IMR-90 (cell line): ENCODE data around the gene TENT4B. TPM values are rescaled to one million over a fixed set of nuclear protein-coding genes. Genes with fewer than 3 reads are reported as not detected.

ENCODE experiments used
- ATAC-seq: fragments of 200-7000 bp; cut with Tn5 transposase; 2 replicates; pipeline ENCODE4 v1.9.1; 2020; ENCODE audit warnings: low read depth, mild to moderate bottlenecking, moderate library complexity
- BruUV-seq: library from RNA; stranded (reverse); fragments of 400-500 nt; replicated peaks from 2 replicates; lab custom pipeline; 2021; lab: Mats Ljungman, UMichigan
- CTCF ChIA-PET: fragments of 300-600 bp; formaldehyde crosslinking; extraction: SDS; loops from one replicate; lab custom pipeline; 2021; ENCODE audit warnings: antibody characterized with exemption; lab: Yijun Ruan, JAX
- POLR2A ChIA-PET: fragments of 300-600 bp; sonication (Branson Sonifier 250); formaldehyde crosslinking; loops from one replicate; lab custom pipeline; 2022; ENCODE audit warnings: antibody characterized with exemption; ENCODE audit not compliant: unreplicated experiment; lab: Charles Lee
- DNase-seq: peaks from one replicate; pipeline ENCODE4 v3.0.0; 2013
- H2AFZ ChIP-seq: replicated peaks from 2 replicates; pipeline ENCODE3; 2013; ENCODE audit warnings: low read length, mild to moderate bottlenecking; ENCODE audit not compliant: poor library complexity
- H2AK5ac ChIP-seq: 2 replicates; pipeline ENCODE4 v1.6.1; 2013; ENCODE audit warnings: low read depth, low read length, inconsistent platforms
- H2AK9ac ChIP-seq: replicated peaks from 2 replicates; pipeline ENCODE3; 2013; ENCODE audit warnings: mild to moderate bottlenecking, low read depth, low read length, moderate library complexity; ENCODE audit not compliant: poor library complexity
- H2BK120ac ChIP-seq: 2 replicates; pipeline ENCODE4 v1.6.1; 2013; ENCODE audit warnings: low read depth, low read length, inconsistent platforms
- H2BK15ac ChIP-seq: 3 replicates; pipeline ENCODE4 v1.6.1; 2013; ENCODE audit warnings: low read depth, low read length, inconsistent platforms
- H2BK20ac ChIP-seq: 2 replicates; pipeline ENCODE4 v1.6.1; 2013; ENCODE audit warnings: low read depth, mild to moderate bottlenecking, inconsistent platforms, low read length, moderate library complexity
- H2BK5ac ChIP-seq: 2 replicates; pipeline ENCODE4 v1.6.1; 2013; ENCODE audit warnings: mild to moderate bottlenecking, low read depth, low read length, inconsistent platforms; ENCODE audit not compliant: poor library complexity, severe bottlenecking
- H3K14ac ChIP-seq: replicated peaks from 2 replicates; pipeline ENCODE4 v1.6.1; 2013; ENCODE audit warnings: low read depth, low read length, inconsistent platforms
- H3K18ac ChIP-seq: 2 replicates; pipeline ENCODE4 v1.6.1; 2013; ENCODE audit warnings: low read depth, low read length, control low read depth
- H3K23ac ChIP-seq: 2 replicates; pipeline ENCODE4 v1.6.1; 2013; ENCODE audit warnings: low read depth, low read length, inconsistent platforms
- H3K27ac ChIP-seq: 2 replicates; pipeline ENCODE4 v1.5.1; 2013; ENCODE audit warnings: mild to moderate bottlenecking, control low read depth, low read length; ENCODE audit not compliant: insufficient read depth
- H3K27me3 ChIP-seq: 2 replicates; pipeline ENCODE4 v1.6.1; 2013; ENCODE audit warnings: low read length; ENCODE audit not compliant: control insufficient read depth, insufficient read depth
- H3K36me3 ChIP-seq: 2 replicates; pipeline ENCODE4 v1.6.1; 2013; ENCODE audit warnings: low read length, mixed read lengths; ENCODE audit not compliant: control insufficient read depth, insufficient read depth
- H3K4ac ChIP-seq: 2 replicates; pipeline ENCODE4 v1.6.1; 2013; ENCODE audit warnings: low read depth, low read length, inconsistent platforms
- H3K4me1 ChIP-seq: 2 replicates; pipeline ENCODE4 v1.6.1; 2013; ENCODE audit warnings: low read length, mixed read lengths; ENCODE audit not compliant: control insufficient read depth, insufficient read depth
- H3K4me2 ChIP-seq: 2 replicates; pipeline ENCODE4 v1.6.1; 2013; ENCODE audit warnings: low read depth, mild to moderate bottlenecking, control low read depth, low read length, moderate library complexity
- H3K4me3 ChIP-seq: 2 replicates; pipeline ENCODE4 v1.5.1; 2013; ENCODE audit warnings: low read depth, mild to moderate bottlenecking, control low read depth, low read length, moderate library complexity; ENCODE audit not compliant: insufficient read depth
- H3K56ac ChIP-seq: 2 replicates; pipeline ENCODE4 v1.6.1; 2013; ENCODE audit warnings: low read length, inconsistent platforms; ENCODE audit not compliant: insufficient read depth; ENCODE audit errors: extremely low read depth
- H3K79me1 ChIP-seq, 2 experiments: 2 replicates each; pipeline ENCODE4 v1.6.1; 2013; ENCODE audit warnings: low read length in 2 of 2, inconsistent platforms in 1 of 2, low read depth in 1 of 2
- H3K9ac ChIP-seq: 2 replicates; pipeline ENCODE4 v1.6.1; 2013; ENCODE audit warnings: low read depth, low read length, control low read depth
- H3K9me1 ChIP-seq: 2 replicates; pipeline ENCODE4 v1.6.1; 2013; ENCODE audit warnings: low read length, inconsistent platforms; ENCODE audit not compliant: insufficient read depth
- H3K9me3 ChIP-seq: 2 replicates; pipeline ENCODE4 v1.6.1; 2013; ENCODE audit warnings: low read length; ENCODE audit not compliant: control insufficient read depth, insufficient read depth
- H4K20me1 ChIP-seq: 2 replicates; pipeline ENCODE4 v1.6.1; 2013; ENCODE audit warnings: low read length, inconsistent platforms; ENCODE audit not compliant: insufficient read depth
- H4K5ac ChIP-seq: 2 replicates; pipeline ENCODE4 v1.6.1; 2013; ENCODE audit warnings: mild to moderate bottlenecking, low read depth, low read length, control low read depth
- H4K8ac ChIP-seq, 2 experiments: 2 replicates each; pipeline ENCODE4 v1.6.1; 2013; ENCODE audit warnings: low read depth in 2 of 2, low read length in 2 of 2, control low read depth in 1 of 2, inconsistent platforms in 1 of 2
- H4K91ac ChIP-seq: 2 replicates; pipeline ENCODE4 v1.6.1; 2013; ENCODE audit warnings: low read depth, low read length, inconsistent platforms; ENCODE audit not compliant: insufficient read depth
- BHLHE40 ChIP-seq: fragments of 150-350 bp; IDR thresholded peaks from 2 replicates; pipeline ENCODE4 v1.6.1; 2016; ENCODE audit warnings: mild to moderate bottlenecking, low read depth, low read length
- CEBPB ChIP-seq: IDR thresholded peaks from 2 replicates; pipeline ENCODE4 v1.6.1; 2012; ENCODE audit warnings: low read depth, low read length, improper control_type of control experiment
- FOS ChIP-seq: fragments of 150-350 bp; IDR thresholded peaks from 2 replicates; pipeline ENCODE4 v1.6.1; 2016; ENCODE audit warnings: low read depth, low read length
- MAFK ChIP-seq: IDR thresholded peaks from 2 replicates; pipeline ENCODE4 v1.6.1; 2012; ENCODE audit warnings: low read depth, low read length, improper control_type of control experiment
- MXI1 ChIP-seq: IDR thresholded peaks from 2 replicates; pipeline ENCODE4 v1.6.1; 2012; ENCODE audit warnings: low read depth, mild to moderate bottlenecking, low read length, moderate library complexity, borderline replicate concordance
- NFE2L2 ChIP-seq: fragments of 150-350 bp; IDR thresholded peaks from 2 replicates; pipeline ENCODE4 v1.6.1; 2016; ENCODE audit warnings: low read depth, mild to moderate bottlenecking, low read length
- RAD21 ChIP-seq: IDR thresholded peaks from 2 replicates; pipeline ENCODE4 v1.6.1; 2012; ENCODE audit warnings: low read length, improper control_type of control experiment
- RCOR1 ChIP-seq: IDR thresholded peaks from 2 replicates; pipeline ENCODE4 v1.6.1; 2012; ENCODE audit warnings: mild to moderate bottlenecking, low read length, improper control_type of control experiment; ENCODE audit not compliant: insufficient replicate concordance
- RFX5 ChIP-seq: IDR thresholded peaks from 2 replicates; pipeline ENCODE4 v1.8.0; 2012; ENCODE audit warnings: low read depth, mild to moderate bottlenecking, low read length, moderate library complexity
- SMC3 ChIP-seq: fragments of 150-350 bp; IDR thresholded peaks from 2 replicates; pipeline ENCODE4 v1.6.1; 2016; ENCODE audit warnings: low read depth, mild to moderate bottlenecking, antibody characterized with exemption, low read length, moderate library complexity
- WGBS, 2 experiments: methylation state at CpG; one replicate each; pipeline versions ENCODE4 v1.1.5 to v1.1.7; 2013; ENCODE audit warnings: missing lambda C conversion rate in 2 of 2; ENCODE audit not compliant: insufficient read length in 1 of 2; ENCODE audit errors: extremely low coverage in 2 of 2; 5-methylcytosine and 5-hydroxymethylcytosine counted together
- dilution Hi-C: fragments of 300-500 bp; cut with HindIII; formaldehyde crosslinking; loops from one replicate; pipeline ENCODE4 v1.14.3; 2018; ENCODE audit warnings: low sequenced_read_pairs; ENCODE audit not compliant: unreplicated experiment
- in situ Hi-C: fragments of 300-500 bp; cut with MboI; formaldehyde crosslinking; loops from 3 replicates; pipeline ENCODE4 v1.14.3; 2019; ENCODE audit warnings: low sequenced_read_pairs, inconsistent platforms, mixed read lengths
- intact Hi-C: fragments of 100-400 bp; cut with micrococcal nuclease; formaldehyde crosslinking; loops from 2 replicates; pipeline ENCODE4 v1.10.0; 2022
- polyA plus RNA-seq, 3 experiments: library from polyadenylated mRNA; depleted of rRNA; stranded (reverse); fragments of >200 nt; gene quantifications; 2 replicates each; pipeline ENCODE4 v1.2.3, GENCODE V29; 2012; ENCODE audit warnings: low replicate concordance in 1 of 3
- total RNA-seq: library from RNA; depleted of rRNA; stranded (reverse); fragments of >200 nt; gene quantifications from 2 replicates; pipeline ENCODE4 v1.2.3, GENCODE V29; 2012
- TF ChIP-seq, protein P1 (sequence below): fragments of 150-350 bp; IDR thresholded peaks from 2 replicates; pipeline ENCODE4 v1.6.1; 2016; ENCODE audit warnings: low read depth, mild to moderate bottlenecking, low read length, moderate library complexity, borderline replicate concordance

TENT4B gene
- total and polyA plus RNA-seq, 2 of the 4 experiments (the other 2 are of a cell fraction): 4.1 to 7.0 TPM

DNA sequence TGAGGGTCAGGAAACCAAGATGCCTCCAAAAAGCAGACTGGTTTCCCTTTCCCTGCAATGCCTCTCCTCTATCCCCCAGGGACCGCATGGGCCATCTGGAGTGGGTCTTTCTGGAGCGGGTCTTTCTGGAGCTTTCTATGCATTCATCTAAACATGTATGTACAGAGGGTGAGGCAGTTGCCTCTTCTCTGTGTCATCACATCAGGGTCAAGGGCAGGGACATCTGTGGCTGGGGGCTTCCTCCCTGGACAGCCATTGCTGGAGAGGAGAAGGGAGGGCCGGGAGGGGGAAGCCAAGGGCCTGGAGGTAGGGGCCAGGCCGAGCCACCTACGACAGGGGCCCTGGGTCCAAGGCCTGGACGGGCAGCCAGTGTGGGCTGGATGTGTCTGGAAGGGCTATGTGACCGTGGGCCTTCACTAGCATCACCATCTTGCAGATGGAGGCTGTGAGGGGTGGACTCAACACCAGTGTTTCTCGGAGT is 114.1 kb downstream of the TENT4B start (continued):
- TF ChIP-seq RCOR1 (no peak), MXI1 (no peak), FOS (no peak), CEBPB (no peak)

DNA sequence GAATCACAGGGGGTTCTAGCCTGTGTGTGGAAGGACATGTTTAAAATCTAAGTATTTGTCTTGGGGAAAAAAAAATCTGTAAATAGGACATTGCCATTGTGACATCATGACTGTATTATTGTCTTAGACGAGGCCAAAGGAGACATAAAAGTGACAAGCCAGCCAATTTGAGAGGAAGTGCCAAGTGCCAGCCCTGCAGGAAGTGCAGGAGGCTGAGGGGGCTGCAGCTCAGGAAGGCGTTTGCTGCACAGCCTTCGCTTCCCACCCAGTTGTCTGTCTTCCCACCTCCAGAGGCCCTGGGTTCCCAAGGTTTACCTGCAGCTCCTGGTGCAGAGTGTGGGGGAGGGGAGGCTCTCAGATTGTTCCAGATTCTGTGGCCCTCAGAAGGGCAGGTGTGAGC is 114.5 kb downstream of the TENT4B start:
- no peak overlapping the region; a peak in 1 of 4 replicates for H4K8ac ChIP-seq
- H3K4ac ChIP-seq: peak overlapping the region; percentile 69
- H4K91ac ChIP-seq: peak overlapping the region; percentile 81; the same call in 1 of the 2 replicates
- no peak for DNase-seq
- H3K4me1 ChIP-seq: peaks cover 19% of the 10 kb centered on the region
- no peaks in the 10 kb centered on the region; the same call in 1 of the 2 replicates for H4K20me1 ChIP-seq
- no peak overlapping the region for H2BK20ac ChIP-seq
- no peak overlapping the region for H3K18ac ChIP-seq
- H2AK9ac ChIP-seq: peak overlapping the region; percentile 9
- peak overlapping the region; percentile 65; the same call in 1 of the 2 replicates for H3K14ac ChIP-seq
- no peak overlapping the region; the same call in 1 of the 2 replicates for H3K4me2 ChIP-seq
- no peak overlapping the region for H3K9ac ChIP-seq
- in situ Hi-C loops: no loop called here
- ATAC-seq: no peak
- peaks cover 16 to 40% of the 10 kb centered on the region in 2 experiments; a peak in 3 of 4 replicates for H3K79me1 ChIP-seq
- ChIA-PET POLR2A (no interaction called here), CTCF (no interaction called here)
- H3K4me3 ChIP-seq: no peak overlapping the region
- dilution Hi-C loops: no loop called here
- no peak overlapping the region for H2BK15ac ChIP-seq
- WGBS, 2 experiments: no CpG with 5 or more reads among the region's 3 CpGs
- no peak overlapping the region for H2BK5ac ChIP-seq
- no TSS peak for BruUV-seq
- peaks cover 13% of the 10 kb centered on the region; the same call in 1 of the 2 replicates for H3K9me1 ChIP-seq
- H3K27ac ChIP-seq: no peak overlapping the region
- intact Hi-C loops: loop anchor here (5.0 kb wide), 1 partner anchor 35 kb away; no protein-coding TSS in a partner anchor
- H3K9me3 ChIP-seq: no peaks in the 10 kb centered on the region
- TF ChIP-seq RCOR1 (no peak), RAD21 (no peak), SMC3 (no peak), MAFK (no peak), CEBPB (no peak), RFX5 (no peak), NFE2L2 (no peak), BHLHE40 (no peak)
- TF ChIP-seq, protein P1, sequence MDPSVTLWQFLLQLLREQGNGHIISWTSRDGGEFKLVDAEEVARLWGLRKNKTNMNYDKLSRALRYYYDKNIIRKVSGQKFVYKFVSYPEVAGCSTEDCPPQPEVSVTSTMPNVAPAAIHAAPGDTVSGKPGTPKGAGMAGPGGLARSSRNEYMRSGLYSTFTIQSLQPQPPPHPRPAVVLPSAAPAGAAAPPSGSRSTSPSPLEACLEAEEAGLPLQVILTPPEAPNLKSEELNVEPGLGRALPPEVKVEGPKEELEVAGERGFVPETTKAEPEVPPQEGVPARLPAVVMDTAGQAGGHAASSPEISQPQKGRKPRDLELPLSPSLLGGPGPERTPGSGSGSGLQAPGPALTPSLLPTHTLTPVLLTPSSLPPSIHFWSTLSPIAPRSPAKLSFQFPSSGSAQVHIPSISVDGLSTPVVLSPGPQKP: no peak
- no peak overlapping the region for H2AFZ ChIP-seq
- H2BK120ac ChIP-seq: no peak overlapping the region; the same call in 1 of the 2 replicates
- peaks cover 2% of the 10 kb centered on the region; the same call in 1 of the 2 replicates for H3K36me3 ChIP-seq
- no peak overlapping the region for H3K56ac ChIP-seq
- H3K27me3 ChIP-seq: peaks cover under 1% of the 10 kb centered on the region; the same call in 1 of the 2 replicates
- 0 out of 2 replicates have a peak overlapping the region, but pooled peaks have one; percentile 2 for H4K5ac ChIP-seq
- H2AK5ac ChIP-seq: peak overlapping the region; percentile 92
- H3K23ac ChIP-seq: 0 out of 2 replicates have a peak overlapping the region, but pooled peaks have one; percentile 17
